ENCODE measurements around the gene CTDSPL.

DNA sequence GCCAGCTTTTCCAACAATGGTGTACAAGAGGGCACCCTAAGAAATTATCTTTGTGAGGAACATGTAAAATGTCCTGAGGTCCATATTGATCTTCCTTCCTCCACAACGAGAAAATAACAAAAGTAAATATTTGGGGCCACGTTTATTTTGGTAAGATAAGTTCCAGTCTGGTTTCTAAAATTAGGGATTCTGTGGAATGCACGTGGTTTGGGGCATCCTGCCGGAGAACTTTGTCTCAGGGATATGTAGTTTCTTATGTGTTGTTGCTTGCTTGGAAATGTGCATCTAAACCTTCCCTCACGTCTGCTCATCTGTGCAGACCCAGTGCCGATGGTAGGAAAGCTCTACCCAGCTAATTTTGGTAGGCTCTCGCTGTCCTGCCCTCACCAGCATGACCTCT lies 62.8 kb downstream of the CTDSPL start:
- TF ChIP-seq, protein P1, sequence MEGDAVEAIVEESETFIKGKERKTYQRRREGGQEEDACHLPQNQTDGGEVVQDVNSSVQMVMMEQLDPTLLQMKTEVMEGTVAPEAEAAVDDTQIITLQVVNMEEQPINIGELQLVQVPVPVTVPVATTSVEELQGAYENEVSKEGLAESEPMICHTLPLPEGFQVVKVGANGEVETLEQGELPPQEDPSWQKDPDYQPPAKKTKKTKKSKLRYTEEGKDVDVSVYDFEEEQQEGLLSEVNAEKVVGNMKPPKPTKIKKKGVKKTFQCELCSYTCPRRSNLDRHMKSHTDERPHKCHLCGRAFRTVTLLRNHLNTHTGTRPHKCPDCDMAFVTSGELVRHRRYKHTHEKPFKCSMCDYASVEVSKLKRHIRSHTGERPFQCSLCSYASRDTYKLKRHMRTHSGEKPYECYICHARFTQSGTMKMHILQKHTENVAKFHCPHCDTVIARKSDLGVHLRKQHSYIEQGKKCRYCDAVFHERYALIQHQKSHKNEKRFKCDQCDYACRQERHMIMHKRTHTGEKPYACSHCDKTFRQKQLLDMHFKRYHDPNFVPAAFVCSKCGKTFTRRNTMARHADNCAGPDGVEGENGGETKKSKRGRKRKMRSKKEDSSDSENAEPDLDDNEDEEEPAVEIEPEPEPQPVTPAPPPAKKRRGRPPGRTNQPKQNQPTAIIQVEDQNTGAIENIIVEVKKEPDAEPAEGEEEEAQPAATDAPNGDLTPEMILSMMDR (IDR thresholded peaks at IDR 0.05 in 2 of 3, conservative IDR thresholded peaks at IDR 0.05 in 1 of 3; ENCODE audit: control insufficient read depth in 2 of 3, extremely low read depth in 1 of 3, insufficient read depth in 1 of 3, low read depth in 3 of 3, low read length in 3 of 3) = no peak
- TF ChIP-seq, protein P2, sequence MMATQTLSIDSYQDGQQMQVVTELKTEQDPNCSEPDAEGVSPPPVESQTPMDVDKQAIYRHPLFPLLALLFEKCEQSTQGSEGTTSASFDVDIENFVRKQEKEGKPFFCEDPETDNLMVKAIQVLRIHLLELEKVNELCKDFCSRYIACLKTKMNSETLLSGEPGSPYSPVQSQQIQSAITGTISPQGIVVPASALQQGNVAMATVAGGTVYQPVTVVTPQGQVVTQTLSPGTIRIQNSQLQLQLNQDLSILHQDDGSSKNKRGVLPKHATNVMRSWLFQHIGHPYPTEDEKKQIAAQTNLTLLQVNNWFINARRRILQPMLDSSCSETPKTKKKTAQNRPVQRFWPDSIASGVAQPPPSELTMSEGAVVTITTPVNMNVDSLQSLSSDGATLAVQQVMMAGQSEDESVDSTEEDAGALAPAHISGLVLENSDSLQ (IDR thresholded peaks at IDR 0.05) = no peak
- no peak for TF ChIP-seq RBBP5 (conservative IDR thresholded peaks at IDR 0.05)
- TF ChIP-seq TAF1 (IDR thresholded peaks at IDR 0.05; ENCODE audit: borderline replicate concordance, low read depth, low read length) = no peak
- TF ChIP-seq KLF5 (IDR thresholded peaks at IDR 0.05; ENCODE audit: partially characterized antibody) = no peak
- TF ChIP-seq BHLHE40 (IDR thresholded peaks at IDR 0.05; ENCODE audit: borderline replicate concordance in 1 of 2, low read depth in 2 of 2, low read length in 1 of 2) = no peak
- TF ChIP-seq SIX5 (IDR thresholded peaks at IDR 0.05; ENCODE audit: low read depth, low read length, severe bottlenecking) = no peak

Measured in GM12878 (cell line).